HepG2 (cell line): ENCODE data around the gene ADH4. TPM values are rescaled to one million over a fixed set of nuclear protein-coding genes. Genes with fewer than 3 reads are reported as not detected.

Experiments used
- ATAC-seq: fragments of 200-7000 bp; cut with Tn5 transposase; 3 replicates; pipeline ENCODE4 v1.9.1; 2020; ENCODE audit warnings: mild to moderate bottlenecking, moderate library complexity
- BruUV-seq: library from RNA; stranded (reverse); fragments of 400-500 nt; replicated peaks from 2 replicates; lab custom pipeline; 2021; lab: Mats Ljungman, UMichigan
- CTCF ChIA-PET: fragments of 300-600 bp; formaldehyde crosslinking; extraction: SDS; loops from one replicate; lab custom pipeline; 2021; ENCODE audit warnings: low total read pairs, inconsistent platforms, low intra/inter-chr PET ratio; lab: Yijun Ruan, JAX
- POLR2A ChIA-PET: fragments of 350-600 bp; sonication (Branson Sonifier 250); formaldehyde crosslinking; loops from one replicate; lab custom pipeline; 2020; ENCODE audit warnings: antibody characterized with exemption, inconsistent platforms; lab: Yijun Ruan, JAX
- DNase-seq: peaks from one replicate; pipeline ENCODE4 v3.0.0-alpha.2; 2015; ENCODE audit warnings: low spot score
- FAIRE-seq: peaks from 3 replicates; lab custom pipeline; 2011; peaks lifted over from hg19 to GRCh38; lab: Jason Lieb, UNC
- H2AFZ ChIP-seq: one replicate; pipeline ENCODE4 v1.6.1; 2011; ENCODE audit warnings: low read length, inconsistent platforms
- H3K27ac ChIP-seq: fragments of 300-600 bp; 3 replicates; pipeline ENCODE4 v1.8.0; 2011; ENCODE audit warnings: mixed run types, mild to moderate bottlenecking, mixed read lengths, low read length, inconsistent platforms; ENCODE audit not compliant: insufficient read depth; ENCODE audit errors: extremely low read length
- H3K27me3 ChIP-seq, 2 experiments: fragments of 200-600 bp in 1 of 2; 2 replicates in 1 of 2; 3 replicates in 1 of 2; pipeline versions ENCODE4 v1.6.0 to v1.8.0; 2011; ENCODE audit warnings: low read length in 2 of 2, mild to moderate bottlenecking in 2 of 2, moderate library complexity in 2 of 2, inconsistent platforms in 1 of 2; ENCODE audit not compliant: insufficient read depth in 2 of 2, control insufficient read depth in 1 of 2
- H3K36me3 ChIP-seq, 2 experiments: fragments of 200-600 bp in 1 of 2; replicated peaks in 1 of 2; 2 replicates in 1 of 2; 3 replicates in 1 of 2; pipeline versions ENCODE4 v1.5.1 to v1.8.0; 2011; ENCODE audit warnings: low read length in 2 of 2, inconsistent platforms in 1 of 2; ENCODE audit not compliant: insufficient read depth in 2 of 2, control insufficient read depth in 1 of 2
- H3K4me1 ChIP-seq: 2 replicates; pipeline ENCODE4 v1.5.1; 2012; ENCODE audit warnings: low read length, inconsistent platforms; ENCODE audit not compliant: insufficient read depth
- H3K4me2 ChIP-seq: 2 replicates; pipeline ENCODE4 v1.6.0; 2011; ENCODE audit warnings: low read depth, low read length, inconsistent platforms
- H3K4me3 ChIP-seq, 3 experiments: fragments of 200-600 bp in 1 of 3; sonication (generic), shearing (Covaris generic) in 1 of 3; replicated peaks in 1 of 3; 2 replicates each; pipeline ENCODE4 v1.5.1; 2011 to 2016; ENCODE audit warnings: low read length in 3 of 3, inconsistent platforms in 2 of 3, low read depth in 2 of 3, mild to moderate bottlenecking in 2 of 3, control low read depth in 1 of 3, mixed read lengths in 1 of 3; ENCODE audit not compliant: insufficient read depth in 1 of 3
- H3K79me2 ChIP-seq: one replicate; pipeline ENCODE4 v1.6.1; 2011; ENCODE audit warnings: low read length, inconsistent platforms; ENCODE audit not compliant: insufficient read depth
- H3K9ac ChIP-seq: 2 replicates; pipeline ENCODE4 v1.6.0; 2011; ENCODE audit warnings: mild to moderate bottlenecking, low read depth, low read length, inconsistent platforms; ENCODE audit not compliant: insufficient read depth
- H3K9me3 ChIP-seq: 2 replicates; pipeline ENCODE4 v1.5.1; 2012; ENCODE audit warnings: mild to moderate bottlenecking, low read length
- H4K20me1 ChIP-seq: 2 replicates; pipeline ENCODE4 v1.6.0; 2011; ENCODE audit warnings: inconsistent platforms, mild to moderate bottlenecking, low read length, moderate library complexity; ENCODE audit not compliant: insufficient read depth
- ARID2 ChIP-seq: sonication (generic); formaldehyde crosslinking; IDR thresholded peaks from 2 replicates; pipeline ENCODE4 v1.8.1; 2022; ENCODE audit warnings: mild to moderate bottlenecking, missing genetic modification reagents, borderline replicate concordance
- ASH2L ChIP-seq: fragments of 300-600, 200-600 bp; sonication (generic); IDR thresholded peaks from 2 replicates; pipeline ENCODE4 v1.7.0; 2017; ENCODE audit warnings: low read depth, mild to moderate bottlenecking, moderate library complexity, mixed read lengths, low read length; ENCODE audit not compliant: insufficient read length
- E2F1 ChIP-seq: sonication (generic); formaldehyde crosslinking; IDR thresholded peaks from 2 replicates; pipeline ENCODE4 v1.5.0; 2020; ENCODE audit warnings: missing genetic modification reagents
- EHMT2 ChIP-seq: fragments of 200-600 bp; sonication (generic); IDR thresholded peaks from 2 replicates; pipeline ENCODE4 v1.7.0; 2017; ENCODE audit warnings: antibody characterized with exemption, low read depth, low read length, borderline replicate concordance
- MAFF ChIP-seq: IDR thresholded peaks from 2 replicates; pipeline ENCODE4 v1.6.1; 2011; ENCODE audit warnings: low read depth, low read length, improper control_type of control experiment
- MAFK ChIP-seq, 2 experiments: IDR thresholded peaks in 1 of 2; conservative IDR thresholded peaks in 1 of 2; 2 replicates each; pipeline ENCODE4 v1.6.1; 2011; ENCODE audit warnings: improper control_type of control experiment in 2 of 2, low read length in 2 of 2
- WGBS: methylation state at CpG from one replicate; pipeline ENCODE4 v1.1.6; 2017; ENCODE audit warnings: low lambda C conversion rate; 5-methylcytosine and 5-hydroxymethylcytosine counted together
- in situ Hi-C: cut with HindIII; loops from 2 replicates; pipeline ENCODE4 v1.10.0; 2017; ENCODE audit warnings: low pct_unique_long_range_greater_than_20kb; ENCODE audit not compliant: extremely low pct_ligation_motif_present
- intact Hi-C: fragments of 100-400 bp; cut with micrococcal nuclease; formaldehyde crosslinking; loops from one replicate; pipeline ENCODE4 v1.10.0; 2022; ENCODE audit not compliant: unreplicated experiment
- polyA plus RNA-seq, 8 experiments: library from polyadenylated mRNA; depleted of rRNA in 3 of 8; stranded (reverse) in 7 of 8; unstranded in 1 of 8; fragments of >200 nt; fragmentation: Illumina TruSeq in 4 of 8; extraction: Trizol in 4 of 8; gene quantifications; 2 replicates each; pipeline versions ENCODE4 v1.2.1 to v1.2.3, GENCODE V29; 2011 to 2016; ENCODE audit warnings: low read depth in 4 of 8, missing spikeins in 1 of 8, mixed read lengths in 1 of 8; ENCODE audit not compliant: insufficient read depth in 1 of 8
- total RNA-seq, 5 experiments: library from RNA; depleted of rRNA; stranded (reverse); fragments of >200 nt; fragmentation: Illumina TruSeq; extraction: Trizol; gene quantifications; 2 replicates each; pipeline ENCODE4 v1.2.3, GENCODE V29; 2016; ENCODE audit warnings: low read depth in 1 of 5
- TF ChIP-seq, protein P1 (sequence below): sonication (generic); formaldehyde crosslinking; conservative IDR thresholded peaks from 2 replicates; pipeline ENCODE4 v1.8.0; 2022; ENCODE audit warnings: mild to moderate bottlenecking, moderate library complexity, missing genetic modification reagents

ADH4 gene
- total and polyA plus RNA-seq, 2 of the 13 experiments (the other 11 are each of a cell fraction or from before 2014, with no cell fraction given): 24.3 to 31.1 TPM

DNA sequence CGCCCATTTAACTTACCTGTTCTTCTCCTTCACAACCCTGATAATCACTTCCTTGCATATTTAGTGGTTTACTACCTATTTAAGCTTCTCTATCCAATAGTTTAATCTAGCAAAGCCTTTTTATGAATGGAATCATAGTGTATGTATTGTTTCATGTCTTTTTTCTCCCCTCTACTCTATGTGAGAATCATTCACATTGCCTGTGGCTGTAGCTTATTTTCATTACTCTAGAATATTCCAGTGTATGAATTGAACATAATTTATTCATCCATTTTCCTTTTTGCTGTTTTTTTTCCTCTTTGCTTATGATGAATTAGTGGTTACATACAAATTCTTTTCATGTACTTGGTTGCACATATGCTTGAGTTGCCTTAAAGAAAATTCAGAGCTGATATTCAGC, 490 bp upstream of the ADH4 start:
- no peaks in the 10 kb centered on the region for H4K20me1 ChIP-seq

GRCh38 chr4:99136329-99136728, 7.8 kb downstream of the ADH4 start:
- ATAC-seq (no peak), DNase-seq (no peak), FAIRE-seq (no peak)
- Histone ChIP-seq H3K27ac (no peak overlapping the region), H3K4me1 (peaks cover 5% of the 10 kb centered on the region), H3K27me3 (no peaks in the 10 kb centered on the region), H2AFZ (no peak overlapping the region), H4K20me1 (no peaks in the 10 kb centered on the region), H3K9me3 (no peaks in the 10 kb centered on the region), H3K4me3 (no peak overlapping the region), H3K79me2 (no peaks in the 10 kb centered on the region), H3K4me2 (no peak overlapping the region), H3K36me3 (peaks cover 0 to 5% of the 10 kb centered on the region in 2 experiments; a peak in 3 of 5 replicates), H3K9ac (no peak overlapping the region)
- TF ChIP-seq MAFK (conservative IDR thresholded peaks at IDR 0.05 in 1 of 2, IDR thresholded peaks at IDR 0.05 in 1 of 2; ENCODE audit: low read length in 2 of 2): peak; percentile 43 to 67
- no peak for TF ChIP-seq E2F1 (CRISPR knock-in tag)
- peak; percentile 47 for TF ChIP-seq MAFF
- POLR2A ChIA-PET: interaction anchor here (1.4 kb wide), 1 partner anchor 8 kb away, joined by 7 read pairs; the partner anchor contains the start of gene ADH4
- intact Hi-C loops: no loop called here
- CTCF ChIA-PET: no interaction called here
- no TSS peak for BruUV-seq
- in situ Hi-C loops: no loop called here

More for the DNA sequence above, 490 bp upstream of the ADH4 start:
- peak overlapping the region; percentile 75 for H3K4me2 ChIP-seq
- FAIRE-seq: no peak
- H3K79me2 ChIP-seq: peaks cover 13% of the 10 kb centered on the region
- H3K27ac ChIP-seq: peak overlapping the region; percentile 96
- in situ Hi-C loops (no loop called here), intact Hi-C loops (loop anchor here (5.0 kb wide), 1 partner anchor 57 kb away; the partner anchor contains the start of gene ADH5)
- H3K4me3 ChIP-seq: no peak overlapping the region
- no peak for DNase-seq
- H3K9me3 ChIP-seq: no peaks in the 10 kb centered on the region
- no peaks in the 10 kb centered on the region for H3K27me3 ChIP-seq
- no peak for TF ChIP-seq ARID2
- TF ChIP-seq, protein P1, sequence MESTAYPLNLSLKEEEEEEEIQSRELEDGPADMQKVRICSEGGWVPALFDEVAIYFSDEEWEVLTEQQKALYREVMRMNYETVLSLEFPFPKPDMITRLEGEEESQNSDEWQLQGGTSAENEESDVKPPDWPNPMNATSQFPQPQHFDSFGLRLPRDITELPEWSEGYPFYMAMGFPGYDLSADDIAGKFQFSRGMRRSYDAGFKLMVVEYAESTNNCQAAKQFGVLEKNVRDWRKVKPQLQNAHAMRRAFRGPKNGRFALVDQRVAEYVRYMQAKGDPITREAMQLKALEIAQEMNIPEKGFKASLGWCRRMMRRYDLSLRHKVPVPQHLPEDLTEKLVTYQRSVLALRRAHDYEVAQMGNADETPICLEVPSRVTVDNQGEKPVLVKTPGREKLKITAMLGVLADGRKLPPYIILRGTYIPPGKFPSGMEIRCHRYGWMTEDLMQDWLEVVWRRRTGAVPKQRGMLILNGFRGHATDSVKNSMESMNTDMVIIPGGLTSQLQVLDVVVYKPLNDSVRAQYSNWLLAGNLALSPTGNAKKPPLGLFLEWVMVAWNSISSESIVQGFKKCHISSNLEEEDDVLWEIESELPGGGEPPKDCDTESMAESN (CRISPR knock-in tag): no peak
- TF ChIP-seq ASH2L: peak; percentile 33
- TF ChIP-seq EHMT2: 0 out of 2 replicates have a peak, but pooled peaks have one; percentile 7
- H2AFZ ChIP-seq: no peak overlapping the region
- ChIA-PET CTCF (no interaction called here), POLR2A (interaction anchor here (0.7 to 2.6 kb wide), 24 partner anchors 8 to 419 kb away, joined by 3 to 58 read pairs (median 6); partner anchors contain the start of genes ADH5, ADH6, EIF4E and METAP1)
- WGBS: 69% methylated on average over 1 of the region's 1 CpG
- H3K9ac ChIP-seq: no peak overlapping the region
- peaks cover 0 to 7% of the 10 kb centered on the region in 2 experiments; a peak in 1 of 5 replicates for H3K36me3 ChIP-seq
- BruUV-seq: no TSS peak
- ATAC-seq: no peak
- H3K4me1 ChIP-seq: peaks cover 62% of the 10 kb centered on the region
